ENCODE data around the gene PRDM4. TPM values are rescaled to one million over a fixed set of nuclear protein-coding genes. Genes with fewer than 3 reads are reported as not detected.
A peak's percentile ranks its signal among the peaks of the same experiment; 100 is the strongest.

PRDM4 gene
- total and polyA plus RNA-seq, 8 donors = 8.3 to 207 (median 35.9) TPM

DNA sequence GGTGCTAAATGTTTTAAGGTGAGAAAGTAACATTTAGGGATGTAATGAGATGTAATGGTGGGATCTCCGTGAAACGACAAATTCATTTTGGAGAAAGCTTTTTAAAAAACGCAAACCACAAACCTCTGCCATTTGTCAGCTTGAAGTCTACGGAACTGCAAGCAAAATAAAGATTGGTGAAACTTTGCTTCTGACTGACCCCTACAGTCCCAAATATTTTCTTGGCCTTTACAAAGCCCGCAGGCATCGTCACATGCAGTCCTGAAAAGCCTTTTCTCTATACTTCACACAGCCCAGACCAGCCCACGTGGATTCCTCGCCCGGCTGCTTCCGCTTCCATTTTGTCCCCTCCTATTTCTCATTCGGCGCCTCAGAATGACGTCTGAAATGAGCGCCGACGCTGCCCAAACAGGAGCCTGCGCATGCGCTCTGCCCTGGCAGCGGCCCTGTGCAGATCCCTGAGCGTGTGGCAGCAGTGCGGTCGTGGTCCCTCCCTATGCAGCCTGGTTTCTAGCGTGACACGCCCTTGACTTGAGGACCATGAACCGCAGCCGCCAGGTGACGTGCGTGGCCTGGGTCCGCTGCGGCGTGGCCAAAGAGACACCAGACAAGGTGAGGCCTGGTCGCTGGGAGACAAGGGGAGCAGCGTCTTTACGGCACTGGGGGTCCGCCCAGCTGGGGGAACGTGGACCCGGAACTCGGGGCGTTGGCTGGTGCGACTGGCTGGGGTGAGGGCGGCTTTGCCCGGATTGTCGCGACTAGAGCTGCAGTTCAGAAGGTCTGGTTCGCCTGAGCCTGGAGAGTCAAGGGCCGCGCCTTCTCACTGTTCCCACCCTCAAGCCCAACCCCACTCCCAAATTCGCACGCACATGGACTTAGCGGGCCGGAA is 75.3 kb downstream of the PRDM4 start, which contains the start of gene PWP1:
Gene PWP1, plus strand, starts transcription at position 440 of the 889 bp plus-strand sequence. Its CDS starts 101 bp downstream, at position 541.
- TF ChIP-seq POLR2AphosphoS5 (IDR thresholded peaks at IDR 0.05) (peak; percentile 90 to 97 (median 93)), POLR2A (IDR thresholded peaks at IDR 0.05) (peak in 1 of 4 donors; percentile 66), EP300 (IDR thresholded peaks at IDR 0.05) (no peak)
- TF ChIP-seq, protein P1, sequence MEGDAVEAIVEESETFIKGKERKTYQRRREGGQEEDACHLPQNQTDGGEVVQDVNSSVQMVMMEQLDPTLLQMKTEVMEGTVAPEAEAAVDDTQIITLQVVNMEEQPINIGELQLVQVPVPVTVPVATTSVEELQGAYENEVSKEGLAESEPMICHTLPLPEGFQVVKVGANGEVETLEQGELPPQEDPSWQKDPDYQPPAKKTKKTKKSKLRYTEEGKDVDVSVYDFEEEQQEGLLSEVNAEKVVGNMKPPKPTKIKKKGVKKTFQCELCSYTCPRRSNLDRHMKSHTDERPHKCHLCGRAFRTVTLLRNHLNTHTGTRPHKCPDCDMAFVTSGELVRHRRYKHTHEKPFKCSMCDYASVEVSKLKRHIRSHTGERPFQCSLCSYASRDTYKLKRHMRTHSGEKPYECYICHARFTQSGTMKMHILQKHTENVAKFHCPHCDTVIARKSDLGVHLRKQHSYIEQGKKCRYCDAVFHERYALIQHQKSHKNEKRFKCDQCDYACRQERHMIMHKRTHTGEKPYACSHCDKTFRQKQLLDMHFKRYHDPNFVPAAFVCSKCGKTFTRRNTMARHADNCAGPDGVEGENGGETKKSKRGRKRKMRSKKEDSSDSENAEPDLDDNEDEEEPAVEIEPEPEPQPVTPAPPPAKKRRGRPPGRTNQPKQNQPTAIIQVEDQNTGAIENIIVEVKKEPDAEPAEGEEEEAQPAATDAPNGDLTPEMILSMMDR (IDR thresholded peaks at IDR 0.05) = no peak
- H3K4me3 ChIP-seq = peak within 1 kb of the TSS; percentile 87 to 100 (median 92)
- intact Hi-C loops (cut with DNase I; ENCODE audit: low total_unique reads) = no loop called here
- peaks cover 6 to 27% (median 25%) of the 10 kb centered on the region in 4 donors for H3K4me1 ChIP-seq
- H3K27ac ChIP-seq = peak within 1 kb of the TSS; percentile 74 to 86 (median 81)
- no peaks in the 10 kb centered on the region for H3K27me3 ChIP-seq
- H3K36me3 ChIP-seq = peaks cover 20 to 26% (median 25%) of the 10 kb centered on the region in 4 donors
- peak; percentile 97 to 99 for DNase-seq
- whole genome bisulfite sequencing, 5 donors = 0 to 1% (median 0%) methylated on average over 49 to 51 of the region's 51 CpGs
- no peaks in the 10 kb centered on the region for H3K9me3 ChIP-seq

DNA sequence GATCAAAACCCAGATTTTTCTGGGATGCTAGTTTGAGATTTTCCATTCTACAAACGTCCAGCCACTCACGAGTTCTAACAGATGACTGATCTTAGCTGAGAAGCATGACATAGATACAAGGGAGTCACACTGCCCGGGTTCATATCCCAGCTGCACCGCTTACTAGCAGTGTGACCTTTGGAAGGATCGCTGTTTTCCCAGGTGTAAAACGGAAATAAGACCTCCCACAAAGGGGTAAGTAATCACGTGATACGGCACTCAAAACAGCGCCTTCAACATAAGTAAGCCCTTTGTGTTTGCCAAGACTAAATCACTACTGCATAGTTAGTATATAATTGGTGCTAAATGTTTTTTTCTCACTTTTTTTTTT is 76.0 kb downstream of the PRDM4 start:
- Histone ChIP-seq H3K27ac (peak overlapping the region in 4 of 5 donors; percentile 74 to 86 (median 82)), H3K36me3 (peaks cover 15 to 20% (median 18%) of the 10 kb centered on the region in 4 donors), H3K9me3 (no peaks in the 10 kb centered on the region), H3K4me1 (peaks cover 6 to 27% (median 25%) of the 10 kb centered on the region in 4 donors), H3K4me3 (peak overlapping the region; percentile 87 to 100 (median 92)), H3K27me3 (no peaks in the 10 kb centered on the region)
- intact Hi-C loops (cut with DNase I; ENCODE audit: low total_unique reads) = no loop called here
- TF ChIP-seq POLR2A (IDR thresholded peaks at IDR 0.05) (no peak), POLR2AphosphoS5 (IDR thresholded peaks at IDR 0.05) (no peak), EP300 (IDR thresholded peaks at IDR 0.05) (no peak)
- TF ChIP-seq, protein P1 (IDR thresholded peaks at IDR 0.05) = no peak
- peak in 1 of 2 donors; percentile 62 for DNase-seq
- WGBS, 5 donors = 3 to 5% (median 5%) methylated on average over 9 of the region's 9 CpGs

DNA sequence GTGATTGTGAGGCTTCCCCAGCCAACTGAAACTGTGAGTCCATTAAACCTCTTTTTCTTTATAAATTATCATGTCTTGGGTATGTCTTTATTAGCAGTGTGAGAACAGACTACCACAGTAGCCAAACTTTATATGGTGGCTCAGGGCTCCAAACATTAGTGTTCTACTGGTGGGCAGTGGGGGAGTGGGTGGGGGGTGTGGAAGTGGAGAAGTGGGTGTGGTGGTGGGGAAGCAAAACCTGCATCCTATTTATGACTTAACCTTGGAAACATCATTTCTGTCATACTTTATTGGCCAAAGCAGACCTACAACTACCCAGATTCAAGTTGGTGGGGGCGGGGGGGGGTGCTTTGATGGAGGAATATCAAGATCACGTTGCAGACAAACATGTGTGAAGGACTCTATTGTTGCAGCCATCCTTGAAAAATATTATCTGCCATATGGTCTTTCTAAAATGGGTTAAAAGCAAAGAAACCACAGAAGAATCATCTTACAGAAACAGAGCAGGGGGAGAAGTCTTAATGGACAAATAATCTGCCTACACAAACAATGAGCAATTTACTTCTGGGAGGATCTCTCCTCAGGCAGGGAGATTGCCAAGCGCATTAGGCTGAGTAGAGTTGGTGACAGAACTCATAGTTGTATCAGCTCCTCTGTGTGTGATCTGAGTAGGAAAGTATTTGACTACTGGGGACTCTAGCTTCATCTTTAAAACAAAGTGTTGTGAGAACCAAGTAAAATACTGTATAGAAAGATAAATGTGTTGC is 76.7 kb downstream of the PRDM4 start:
- Histone ChIP-seq H3K4me1 (peaks cover 6 to 27% (median 25%) of the 10 kb centered on the region in 4 donors), H3K27ac (peak overlapping the region in 1 of 5 donors; percentile 86), H3K9me3 (no peaks in the 10 kb centered on the region), H3K36me3 (peaks cover 8 to 12% (median 11%) of the 10 kb centered on the region in 4 donors), H3K4me3 (peak overlapping the region in 1 of 4 donors; percentile 100), H3K27me3 (peaks cover 0 to 7% (median 0%) of the 10 kb centered on the region in 3 donors)
- DNase-seq = no peak
- intact Hi-C loops (cut with DNase I; ENCODE audit: low total_unique reads) = no loop called here
- TF ChIP-seq EP300 (IDR thresholded peaks at IDR 0.05) (no peak), POLR2A (IDR thresholded peaks at IDR 0.05) (no peak), POLR2AphosphoS5 (IDR thresholded peaks at IDR 0.05) (no peak)
- TF ChIP-seq, protein P1 (IDR thresholded peaks at IDR 0.05) = no peak
- WGBS, 5 donors = 63 to 78% (median 64%) methylated on average over 3 of the region's 3 CpGs

Other genes starting within 250 kb of the PRDM4 start
- gene PWP1, start 75.3 kb downstream of the PRDM4 start, total RNA-seq = 100 to 1,000 TPM in 1 of 5 donors, 10 to 100 TPM in 4; 38.1 to 101 (median 52.0) TPM
- 10 to 100 TPM; 19.4 to 24.7 (median 21.9) TPM for gene PWP1, start 75.3 kb downstream of the PRDM4 start, polyA plus RNA-seq
- gene ASCL4, start 13.6 kb upstream of the PRDM4 start, total RNA-seq = not detected
- under 1 TPM in 1 of 3 donors, not detected in 2; 0.10 TPM for gene ASCL4, start 13.6 kb upstream of the PRDM4 start, polyA plus RNA-seq